H1 (cell line): ENCODE measurements around the gene CCIN. TPM values are rescaled to one million over a fixed set of nuclear protein-coding genes. Genes with fewer than 3 reads are reported as not detected.

ENCODE experiments used
- ATF2 ChIP-seq: IDR thresholded peaks from 2 replicates; pipeline ENCODE4 v1.6.1; 2012; ENCODE audit warnings: low read length, inconsistent platforms
- BACH1 ChIP-seq: IDR thresholded peaks from 2 replicates; pipeline ENCODE4 v1.6.1; 2012; ENCODE audit warnings: low read length, improper control_type of control experiment
- KDM5A ChIP-seq: fragments of 200-600 bp; IDR thresholded peaks from 2 replicates; pipeline ENCODE4 v1.7.1; 2012; ENCODE audit warnings: mild to moderate bottlenecking, low read length, inconsistent platforms, mixed read lengths
- SIRT6 ChIP-seq: IDR thresholded peaks from one replicate; pipeline ENCODE4 v1.7.1; 2012; ENCODE audit warnings: low read length, inconsistent platforms
- YY1 ChIP-seq: IDR thresholded peaks from 2 replicates; pipeline ENCODE4 v1.6.1; 2011; ENCODE audit warnings: low read depth, mild to moderate bottlenecking, low read length
- polyA plus RNA-seq, 7 experiments: library from polyadenylated mRNA; depleted of rRNA in 3 of 7; stranded (reverse) in 5 of 7; unstranded in 2 of 7; fragments of >200 nt in 5 of 7; fragments of 200-250 nt in 2 of 7; gene quantifications; 1 replicate in 5 of 7; 2 replicates in 1 of 7; 4 replicates in 1 of 7; pipeline versions ENCODE4 v1.2.1 to v1.2.3, GENCODE V29; 2011 to 2013; ENCODE audit warnings: missing spikeins in 2 of 7, mixed read lengths in 2 of 7
- total RNA-seq: library from RNA; stranded (reverse); fragmentation: NEBNext Ultra II Directional; extraction: Animal tissue kit (Norgen Biotek cat#: 25700); gene quantifications from 2 replicates; pipeline ENCODE4 v1.2.1, GENCODE V29; 2021

Gene CCIN
- total and polyA plus RNA-seq, 2 of the 8 experiments (the other 6 are each of a cell fraction or from before 2014, with no cell fraction given): 0.19 to 0.21 TPM

DNA sequence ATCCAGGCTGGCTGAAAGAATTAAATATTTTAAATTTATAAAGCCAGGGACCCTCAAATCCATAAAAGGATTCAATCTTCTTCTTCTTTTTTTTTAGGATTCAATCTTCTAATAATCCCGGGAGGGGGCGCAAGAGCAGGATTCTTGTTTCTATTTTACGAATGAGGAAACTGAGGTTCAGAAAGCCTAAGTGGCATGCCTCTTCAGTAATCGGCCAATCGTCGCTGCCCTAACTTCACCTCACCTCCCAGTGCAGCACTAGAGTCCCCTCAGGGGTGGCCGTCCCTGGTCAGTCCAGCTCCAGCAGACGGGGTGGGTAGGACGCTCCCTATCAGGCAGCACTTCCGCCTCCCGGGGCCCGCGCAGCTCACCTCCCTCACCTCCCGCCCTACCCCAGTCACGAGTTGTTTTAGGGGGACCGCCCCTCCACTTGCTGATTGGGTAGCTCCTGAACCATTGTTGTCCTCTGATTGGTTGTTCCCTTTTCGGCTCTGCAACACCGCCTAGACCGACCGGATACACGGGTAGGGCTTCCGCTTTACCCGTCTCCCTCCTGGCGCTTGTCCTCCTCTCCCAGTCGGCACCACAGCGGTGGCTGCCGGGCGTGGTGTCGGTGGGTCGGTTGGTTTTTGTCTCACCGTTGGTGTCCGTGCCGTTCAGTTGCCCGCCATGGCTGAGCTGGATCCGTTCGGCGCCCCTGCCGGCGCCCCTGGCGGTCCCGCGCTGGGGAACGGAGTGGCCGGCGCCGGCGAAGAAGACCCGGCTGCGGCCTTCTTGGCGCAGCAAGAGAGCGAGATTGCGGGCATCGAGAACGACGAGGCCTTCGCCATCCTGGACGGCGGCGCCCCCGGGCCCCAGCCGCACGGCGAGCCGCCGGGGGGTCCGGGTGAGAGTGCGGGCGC is 21.5 kb downstream of the CCIN start, which contains the start of gene CLTA (continued):
- no peak for TF ChIP-seq ATF2
- TF ChIP-seq YY1: no peak; the same call in 1 of the 2 replicates
- TF ChIP-seq BACH1: no peak
- no peak for TF ChIP-seq SIRT6
- peak; percentile 18; the same call in 1 of the 2 replicates for TF ChIP-seq KDM5A
